BJ (cell line): ENCODE measurements around the gene MPZ. TPM values are rescaled to one million over a fixed set of nuclear protein-coding genes. Genes with fewer than 3 reads are reported as not detected.
A peak's percentile ranks its signal among the peaks of the same experiment; 100 is the strongest.
"Not testable (repeated sequence)": the region's sequence is repeated elsewhere in the genome, so short reads cannot be mapped to it uniquely, and the experiment has no call there.

ENCODE experiments used
- CTCF ChIA-PET: fragments of 350-600 bp; formaldehyde crosslinking; extraction: SDS; loops from one replicate; lab custom pipeline; 2021; ENCODE audit warnings: antibody characterized with exemption, inconsistent platforms; lab: Yijun Ruan, JAX
- POLR2A ChIA-PET: fragments of 300-600 bp; sonication (Branson Sonifier 250); formaldehyde crosslinking; extraction: SDS; loops from one replicate; lab custom pipeline; 2021; ENCODE audit warnings: antibody characterized with exemption; lab: Charles Lee
- DNase-seq: peaks from one replicate; pipeline ENCODE4 v3.0.0-alpha.2; 2011; ENCODE audit warnings: low read depth
- H3K27me3 ChIP-seq: 2 replicates; pipeline ENCODE4 v1.6.0; 2011; ENCODE audit warnings: low read length; ENCODE audit not compliant: control insufficient read depth, insufficient read depth
- H3K36me3 ChIP-seq: 2 replicates; pipeline ENCODE4 v1.5.1; 2011; ENCODE audit warnings: low read length; ENCODE audit not compliant: control insufficient read depth, insufficient read depth
- H3K4me3 ChIP-seq: 2 replicates; pipeline ENCODE4 v1.5.1; 2011; ENCODE audit warnings: low read depth, mild to moderate bottlenecking, control low read depth, low read length
- CTCF ChIP-seq: IDR thresholded peaks from 2 replicates; pipeline ENCODE4 v1.5.1; 2011; ENCODE audit warnings: low read depth, mild to moderate bottlenecking, control low read depth, inconsistent platforms, low read length, moderate library complexity; ENCODE audit not compliant: insufficient read depth
- polyA plus RNA-seq: library from polyadenylated mRNA; depleted of rRNA; stranded (reverse); fragments of >200 nt; gene quantifications from 2 replicates; pipeline ENCODE4 v1.2.3, GENCODE V29; 2011; rRNA removed

MPZ gene
- polyA plus RNA-seq, 1 experiment: 0.69 TPM

- peaks cover 32% of the 10 kb centered on the region for H3K27me3 ChIP-seq
- H3K4me3 ChIP-seq: peak within 1 kb of the TSS; percentile 35
- CTCF ChIA-PET: interaction anchor here (0.8 to 2.7 kb wide), 3 partner anchors 27 to 33 kb away, joined by 3 to 13 read pairs (median 4); no protein-coding TSS in a partner anchor
- POLR2A ChIA-PET: no interaction called here
- no peak for TF ChIP-seq CTCF
- DNase-seq: no peak
- no peaks in the 10 kb centered on the region for H3K36me3 ChIP-seq
Measured at GRCh38 chr1:161258439-161259344, 51.1 kb downstream of the MPZ start, which contains the start of gene PCP4L1. Gene PCP4L1 (plus strand): TSS chr1:161258745. CDS start chr1:161258975, 230 bp downstream.

GRCh38 chr1:161257109-161257508 is 52.7 kb downstream of the MPZ start:
- POLR2A ChIA-PET, H3K36me3 ChIP-seq, H3K4me3 ChIP-seq, DNase-seq: not testable (repeated sequence)
- CTCF ChIA-PET: interaction anchor here (1.3 to 1.6 kb wide), 3 partner anchors 29 to 34 kb away, joined by 3 to 7 read pairs (median 4); partner anchors contain the start of gene TOMM40L
- H3K27me3 ChIP-seq: peaks cover 32% of the 10 kb centered on the region

- DNase-seq, CTCF ChIA-PET, H3K36me3 ChIP-seq, POLR2A ChIA-PET, H3K4me3 ChIP-seq: not testable (repeated sequence)
- H3K27me3 ChIP-seq: peaks cover 25% of the 10 kb centered on the region
Measured at GRCh38 chr1:161255955-161256520, 53.7 kb downstream of the MPZ start.

GRCh38 chr1:161255302-161255701 is 54.5 kb downstream of the MPZ start:
- POLR2A ChIA-PET, CTCF ChIA-PET, H3K36me3 ChIP-seq, H3K4me3 ChIP-seq, DNase-seq: not testable (repeated sequence)
- peaks cover 19% of the 10 kb centered on the region for H3K27me3 ChIP-seq

Other genes starting within 250 kb of the MPZ start
- gene ARHGAP30, start 240.1 kb downstream of the MPZ start, polyA plus RNA-seq: not detected in 2 replicates
- gene NECTIN4, start 220.4 kb downstream of the MPZ start, polyA plus RNA-seq: 0.05 TPM in 1 of 2 replicates, not detected in the other
- 3.9 and 5.8 TPM in 2 replicates for gene KLHDC9, start 211.6 kb downstream of the MPZ start, polyA plus RNA-seq
- gene PFDN2, start 191.9 kb downstream of the MPZ start, polyA plus RNA-seq: 32.9 and 66.0 TPM in 2 replicates
- gene NIT1, start 191.9 kb downstream of the MPZ start, polyA plus RNA-seq: 24.2 and 36.7 TPM in 2 replicates
- gene DEDD, start 177.3 kb downstream of the MPZ start, polyA plus RNA-seq: 46.4 and 74.0 TPM in 2 replicates
- 89.4 and 134 TPM in 2 replicates for gene UFC1, start 156.0 kb downstream of the MPZ start, polyA plus RNA-seq
- gene USP21, start 150.5 kb downstream of the MPZ start, polyA plus RNA-seq: 13.5 and 19.3 TPM in 2 replicates
- 17.6 and 29.7 TPM in 2 replicates for gene PPOX, start 143.5 kb downstream of the MPZ start, polyA plus RNA-seq
- 24.7 and 39.0 TPM in 2 replicates for gene B4GALT3, start 132.5 kb downstream of the MPZ start, polyA plus RNA-seq
- 0.99 and 1.3 TPM in 2 replicates for gene ADAMTS4, start 110.9 kb downstream of the MPZ start, polyA plus RNA-seq
- gene NDUFS2, start 107.6 kb downstream of the MPZ start, polyA plus RNA-seq: 129 TPM in 2 replicates
- gene FCER1G, start 94.7 kb downstream of the MPZ start, polyA plus RNA-seq: 0.38 and 0.47 TPM in 2 replicates
- not detected in 2 replicates for gene APOA2, start 86.3 kb downstream of the MPZ start, polyA plus RNA-seq
- 9.6 and 13.1 TPM in 2 replicates for gene TOMM40L, start 83.9 kb downstream of the MPZ start, polyA plus RNA-seq
- gene NR1I3, start 71.8 kb downstream of the MPZ start, polyA plus RNA-seq: not detected in 2 replicates
- not detected in 2 replicates for gene PCP4L1, start 51.2 kb downstream of the MPZ start, polyA plus RNA-seq
- gene SDHC, start 4.4 kb upstream of the MPZ start, polyA plus RNA-seq: 275 and 315 TPM in 2 replicates
- not detected in 2 replicates for gene CFAP126, start 57.9 kb upstream of the MPZ start, polyA plus RNA-seq
- 0.09 and 0.11 TPM in 2 replicates for gene FCGR2A, start 195.5 kb upstream of the MPZ start, polyA plus RNA-seq
- gene HSPA6, start 214.6 kb upstream of the MPZ start, polyA plus RNA-seq: 0.04 and 0.05 TPM in 2 replicates
- gene FCGR3A, start 239.8 kb upstream of the MPZ start, polyA plus RNA-seq: not detected in 2 replicates